ENCODE results near the gene TCTN1.
"Not testable (repeated sequence)": the region's sequence is repeated elsewhere in the genome, so short reads cannot be mapped to it uniquely, and the experiment has no call there.

The TCTN1 gene

DNA sequence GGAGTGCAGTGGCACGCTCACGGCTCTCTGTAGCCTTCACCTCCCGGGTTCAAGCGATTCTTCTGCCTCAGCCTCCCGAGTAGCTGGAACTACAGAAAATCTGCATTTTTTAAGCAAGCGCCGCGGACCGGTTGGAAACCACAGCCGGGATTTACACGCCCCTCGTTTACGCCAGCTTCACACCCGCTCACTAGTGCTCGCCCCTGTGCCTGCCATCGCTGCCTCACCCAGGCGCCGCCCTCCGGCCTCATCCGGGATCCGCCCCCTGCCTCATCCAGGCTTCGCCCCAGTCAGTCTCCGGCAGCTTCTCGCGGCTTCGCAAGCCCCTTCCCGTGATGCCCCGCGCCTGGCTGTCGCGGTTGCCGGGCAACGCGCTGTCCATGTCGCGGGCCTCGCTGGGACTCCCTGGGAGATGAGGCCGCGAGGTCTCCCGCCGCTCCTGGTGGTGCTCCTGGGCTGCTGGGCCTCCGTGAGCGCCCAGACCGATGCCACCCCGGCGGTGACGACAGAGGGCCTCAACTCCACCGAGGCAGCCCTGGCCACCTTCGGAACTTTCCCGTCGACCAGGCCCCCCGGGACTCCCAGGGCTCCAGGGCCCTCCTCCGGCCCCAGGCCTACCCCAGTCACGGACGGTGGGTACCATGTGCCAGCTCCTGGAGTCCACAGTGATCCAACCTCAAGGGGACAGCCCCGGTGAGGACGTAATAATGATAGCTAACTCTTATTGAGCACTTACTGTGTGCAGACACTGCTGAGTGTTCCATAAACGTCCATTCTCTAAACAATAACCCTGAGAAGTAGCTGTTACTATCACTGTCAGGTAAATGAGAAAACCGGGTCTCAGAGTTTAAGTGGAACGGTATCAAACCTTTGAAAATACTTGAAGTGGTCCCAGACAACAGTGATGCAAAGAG lies at the start of gene TCTN1:
Gene TCTN1, plus strand, starts transcription at position 359 of the 914 bp plus-strand sequence. Its CDS starts 54 bp downstream, at position 413.
- Mint-ChIP-seq H3K27me3 (ENCODE audit: low read depth) (no peaks in the 10 kb centered on the region), H3K9me3 (no peaks in the 10 kb centered on the region), H3K36me3 (ENCODE audit: low read depth) (no peaks in the 10 kb centered on the region), H3K4me1 (ENCODE audit: low read depth) (peaks cover 6% of the 10 kb centered on the region), H3K4me3 (peak within 1 kb of the TSS; percentile 87), H3K27ac (peak within 1 kb of the TSS; percentile 86)
- DNase-seq (ENCODE audit: low spot score): peak; percentile 98

DNA sequence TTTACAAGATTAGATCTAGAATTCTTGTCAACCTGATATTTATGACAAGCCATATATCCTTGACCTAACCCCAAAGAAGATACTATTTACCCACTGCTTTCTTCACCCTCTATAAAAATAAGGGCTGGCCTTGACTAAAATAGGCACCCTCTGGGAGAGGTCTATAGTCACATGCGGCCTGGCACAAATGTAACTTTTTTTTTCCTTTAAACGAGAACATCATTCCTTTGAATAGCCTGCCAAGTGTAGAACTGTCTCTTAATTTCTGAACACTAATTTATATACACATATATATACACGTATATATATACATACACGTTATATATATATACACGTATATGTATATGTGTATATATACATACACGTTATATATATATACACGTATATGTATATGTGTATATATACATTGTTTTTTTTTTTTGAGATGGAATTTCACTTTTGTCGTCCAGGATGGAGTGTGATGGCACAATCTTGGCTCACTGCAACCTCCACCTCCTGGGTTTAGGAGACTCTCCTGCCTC lies 49.4 kb upstream of the TCTN1 start:
- Mint-ChIP-seq H3K36me3 (ENCODE audit: low read depth) (peaks cover 36% of the 10 kb centered on the region), H3K4me3 (no peak overlapping the region), H3K27ac (peak overlapping the region; percentile 84), H3K4me1 (ENCODE audit: low read depth) (peaks cover 45% of the 10 kb centered on the region), H3K27me3 (ENCODE audit: low read depth) (no peaks in the 10 kb centered on the region), H3K9me3 (peaks cover 7% of the 10 kb centered on the region)
- DNase-seq (ENCODE audit: low spot score): no peak

DNA sequence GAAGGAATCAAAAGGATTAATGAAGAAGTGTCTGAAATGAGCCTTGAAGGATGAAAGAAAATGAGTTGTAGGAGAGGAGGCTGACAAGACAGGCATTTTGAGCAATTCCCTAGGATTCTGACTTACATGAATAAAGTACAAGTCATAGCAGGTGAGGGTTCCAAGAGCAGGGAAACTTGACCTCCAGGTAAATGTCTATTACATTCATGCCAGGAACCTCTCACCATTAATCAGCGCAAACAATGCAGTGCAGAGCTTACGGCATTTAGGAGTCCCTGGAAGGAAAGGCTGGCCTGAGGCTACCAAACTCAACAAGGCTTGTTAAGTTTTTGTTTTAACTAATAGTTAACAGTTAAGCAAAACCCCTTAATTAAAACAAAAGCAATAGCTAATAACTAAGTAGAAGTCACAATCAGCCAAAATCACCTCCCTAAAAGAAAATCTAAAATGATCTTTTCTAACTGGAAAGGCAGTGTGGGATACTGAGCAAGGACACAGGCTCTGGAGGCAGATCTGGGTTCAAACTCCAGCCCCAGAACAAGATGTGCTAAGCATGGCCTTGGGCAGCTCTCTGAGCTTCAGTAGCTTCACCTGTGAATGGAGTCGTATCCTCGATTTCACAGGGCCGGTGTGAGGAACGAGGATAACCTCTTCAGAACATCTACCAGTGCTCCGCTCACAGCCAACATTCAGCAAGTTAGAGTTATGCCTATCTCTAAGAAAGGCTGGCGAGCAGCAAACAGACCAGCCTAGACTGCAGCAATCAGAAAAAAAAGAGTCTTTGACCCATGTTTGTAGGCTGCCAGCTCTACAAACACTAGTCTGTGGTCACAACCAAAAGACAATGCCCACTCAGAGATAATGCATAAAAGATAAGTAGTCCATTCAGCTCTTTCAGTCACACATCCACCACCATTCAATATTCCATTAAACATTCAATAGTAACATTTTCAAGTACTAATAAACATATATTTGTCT lies 47.7 kb upstream of the TCTN1 start:
- Mint-ChIP-seq H3K27ac (peak overlapping the region; percentile 64), H3K27me3 (ENCODE audit: low read depth) (no peaks in the 10 kb centered on the region), H3K4me1 (ENCODE audit: low read depth) (peaks cover 41% of the 10 kb centered on the region), H3K36me3 (ENCODE audit: low read depth) (peaks cover 34% of the 10 kb centered on the region), H3K9me3 (peaks cover 12% of the 10 kb centered on the region), H3K4me3 (no peak overlapping the region)
- DNase-seq (ENCODE audit: low spot score): no peak

GRCh38 chr12:110566993-110567392 lies 46.9 kb upstream of the TCTN1 start:
- Mint-ChIP-seq H3K27me3 (ENCODE audit: low read depth) (no peaks in the 10 kb centered on the region), H3K4me3 (no peak overlapping the region), H3K36me3 (ENCODE audit: low read depth) (peaks cover 38% of the 10 kb centered on the region), H3K9me3 (peaks cover 20% of the 10 kb centered on the region), H3K27ac (no peak overlapping the region), H3K4me1 (ENCODE audit: low read depth) (peaks cover 36% of the 10 kb centered on the region)
- no peak for DNase-seq (ENCODE audit: low spot score)

GRCh38 chr12:110568752-110569151 lies 45.2 kb upstream of the TCTN1 start:
- peaks cover 31% of the 10 kb centered on the region for H3K9me3 Mint-ChIP-seq
- peaks cover 49% of the 10 kb centered on the region for H3K36me3 Mint-ChIP-seq (ENCODE audit: low read depth)

GRCh38 chr12:110569838-110570237 lies 44.1 kb upstream of the TCTN1 start:
- H3K4me3 Mint-ChIP-seq; DNase-seq (ENCODE audit: low spot score); H3K27me3 Mint-ChIP-seq (ENCODE audit: low read depth); H3K27ac Mint-ChIP-seq: not testable (repeated sequence)
- Mint-ChIP-seq H3K4me1 (ENCODE audit: low read depth) (peaks cover 29% of the 10 kb centered on the region), H3K9me3 (peaks cover 31% of the 10 kb centered on the region), H3K36me3 (ENCODE audit: low read depth) (peaks cover 46% of the 10 kb centered on the region)

More at GRCh38 chr12:110568752-110569151, 45.2 kb upstream of the TCTN1 start:
- H3K27ac Mint-ChIP-seq: no peak overlapping the region
- H3K4me1 Mint-ChIP-seq (ENCODE audit: low read depth): peaks cover 32% of the 10 kb centered on the region
- no peak for DNase-seq (ENCODE audit: low spot score)
- no peak overlapping the region for H3K4me3 Mint-ChIP-seq
- H3K27me3 Mint-ChIP-seq (ENCODE audit: low read depth): no peaks in the 10 kb centered on the region

DNA sequence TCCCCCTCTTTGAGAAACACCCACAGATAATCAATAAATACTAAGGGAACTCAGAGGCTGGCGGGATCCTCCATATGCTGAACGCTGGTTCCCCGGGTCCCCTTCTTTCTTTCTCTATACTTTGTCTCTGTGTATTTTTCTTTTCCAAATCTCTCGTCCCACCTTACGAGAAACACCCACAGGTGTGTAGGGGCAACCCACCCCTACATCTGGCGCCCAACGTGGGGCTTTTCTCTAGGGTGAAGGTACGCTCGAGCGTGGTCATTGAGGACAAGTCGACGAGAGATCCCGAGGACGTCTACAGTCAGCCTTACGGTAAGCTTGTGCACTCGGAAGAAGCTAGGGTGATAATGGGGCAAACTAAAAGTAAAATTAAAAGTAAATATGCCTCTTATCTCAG lies 43.1 kb upstream of the TCTN1 start:
- H3K4me3 Mint-ChIP-seq; H3K27ac Mint-ChIP-seq; H3K27me3 Mint-ChIP-seq (ENCODE audit: low read depth); DNase-seq (ENCODE audit: low spot score): not testable (repeated sequence)
- Mint-ChIP-seq H3K9me3 (peaks cover 31% of the 10 kb centered on the region), H3K36me3 (ENCODE audit: low read depth) (peaks cover 52% of the 10 kb centered on the region), H3K4me1 (ENCODE audit: low read depth) (peaks cover 30% of the 10 kb centered on the region)

GRCh38 chr12:110574044-110574443 lies 39.9 kb upstream of the TCTN1 start:
- no peak for DNase-seq (ENCODE audit: low spot score)
- peaks cover 46% of the 10 kb centered on the region for H3K36me3 Mint-ChIP-seq (ENCODE audit: low read depth)
- H3K4me1 Mint-ChIP-seq (ENCODE audit: low read depth): peaks cover 37% of the 10 kb centered on the region
- H3K27me3 Mint-ChIP-seq (ENCODE audit: low read depth): no peaks in the 10 kb centered on the region
- no peak overlapping the region for H3K27ac Mint-ChIP-seq
- H3K9me3 Mint-ChIP-seq: peaks cover 26% of the 10 kb centered on the region
- no peak overlapping the region for H3K4me3 Mint-ChIP-seq

DNA sequence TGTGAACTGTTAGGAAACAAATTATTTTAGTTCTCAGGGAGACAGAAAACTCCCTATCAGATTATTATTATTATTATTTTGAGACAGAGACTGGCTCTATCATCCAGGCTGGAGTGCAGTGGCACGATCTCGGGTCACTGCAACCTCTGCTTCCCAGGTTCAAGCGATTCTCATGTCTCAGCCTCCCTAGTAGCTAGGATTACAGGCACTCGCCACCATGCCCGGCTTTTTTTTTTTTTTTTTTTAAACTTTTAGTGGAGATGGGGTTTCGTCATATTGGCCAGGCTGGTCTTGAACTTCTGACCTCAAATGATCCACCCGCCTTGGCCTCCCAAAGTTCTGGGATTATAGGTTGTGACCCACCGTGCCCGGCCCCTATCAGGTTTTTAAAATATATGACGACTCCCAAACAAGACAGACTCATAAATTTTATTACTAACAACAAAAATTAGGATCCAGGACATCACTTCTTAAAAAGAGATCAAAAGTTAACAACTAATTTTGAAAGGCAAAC lies 39.2 kb upstream of the TCTN1 start:
- not testable (repeated sequence) for H3K27ac Mint-ChIP-seq; H3K27me3 Mint-ChIP-seq (ENCODE audit: low read depth); H3K4me3 Mint-ChIP-seq; DNase-seq (ENCODE audit: low spot score)
- peaks cover 42% of the 10 kb centered on the region for H3K36me3 Mint-ChIP-seq (ENCODE audit: low read depth)
- peaks cover 43% of the 10 kb centered on the region for H3K4me1 Mint-ChIP-seq (ENCODE audit: low read depth)
- peaks cover 22% of the 10 kb centered on the region for H3K9me3 Mint-ChIP-seq

DNA sequence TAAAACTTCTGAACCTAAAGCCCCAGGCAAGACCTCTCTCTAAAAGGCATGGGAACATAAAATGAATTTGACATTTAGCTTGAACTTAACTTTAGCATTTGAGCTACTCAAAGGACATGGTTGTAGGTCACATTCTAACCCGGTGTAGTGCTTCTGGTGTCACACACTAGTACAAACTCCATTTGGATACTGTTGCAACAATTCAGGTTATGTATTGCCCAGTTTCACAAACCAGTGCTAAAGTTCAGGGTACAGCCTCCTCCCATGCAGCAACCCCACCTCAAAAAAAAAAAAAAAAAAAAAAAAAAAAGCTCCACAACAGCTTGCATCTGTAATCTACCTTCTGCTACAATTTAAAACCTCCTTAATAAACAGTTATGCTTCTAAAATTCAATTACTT lies 38.6 kb upstream of the TCTN1 start:
- no peak overlapping the region for H3K4me3 Mint-ChIP-seq
- H3K27ac Mint-ChIP-seq: peak overlapping the region; percentile 24
- H3K27me3 Mint-ChIP-seq (ENCODE audit: low read depth): no peaks in the 10 kb centered on the region
- H3K36me3 Mint-ChIP-seq (ENCODE audit: low read depth): peaks cover 41% of the 10 kb centered on the region
- DNase-seq (ENCODE audit: low spot score): no peak
- peaks cover 46% of the 10 kb centered on the region for H3K4me1 Mint-ChIP-seq (ENCODE audit: low read depth)
- H3K9me3 Mint-ChIP-seq: peaks cover 19% of the 10 kb centered on the region

DNA sequence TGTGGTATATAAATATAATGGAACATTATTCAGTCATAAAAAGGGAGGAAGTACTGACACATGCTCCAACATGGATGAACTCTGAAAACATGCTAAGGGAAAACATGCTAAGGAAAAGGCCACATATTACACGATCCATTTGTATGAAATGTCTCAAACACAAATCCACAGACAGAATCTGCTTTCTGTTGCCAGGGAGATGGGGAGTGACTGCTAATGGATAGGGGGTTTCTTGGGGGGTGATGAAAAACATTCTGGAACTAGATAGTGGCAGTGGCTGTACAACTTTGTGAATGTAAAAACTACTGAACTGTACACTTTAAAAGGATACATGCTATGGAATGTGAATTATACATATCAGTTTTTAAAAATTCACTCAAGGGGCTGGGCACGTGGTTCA lies 37.4 kb upstream of the TCTN1 start:
- H3K27me3 Mint-ChIP-seq (ENCODE audit: low read depth): no peaks in the 10 kb centered on the region
- H3K27ac Mint-ChIP-seq: peak overlapping the region; percentile 77
- peaks cover 16% of the 10 kb centered on the region for H3K9me3 Mint-ChIP-seq
- no peak for DNase-seq (ENCODE audit: low spot score)
- peak overlapping the region; percentile 62 for H3K4me3 Mint-ChIP-seq
- H3K4me1 Mint-ChIP-seq (ENCODE audit: low read depth): peaks cover 58% of the 10 kb centered on the region
- H3K36me3 Mint-ChIP-seq (ENCODE audit: low read depth): peaks cover 42% of the 10 kb centered on the region

- Mint-ChIP-seq H3K9me3 (peaks cover 4% of the 10 kb centered on the region), H3K4me3 (peak overlapping the region; percentile 98)
- peak; percentile 68 for DNase-seq (ENCODE audit: low spot score)
Measured at GRCh38 chr12:110577864-110578693, 35.9 kb upstream of the TCTN1 start.

More at GRCh38 chr12:110577864-110578693, 35.9 kb upstream of the TCTN1 start:
- Mint-ChIP-seq H3K36me3 (ENCODE audit: low read depth) (peaks cover 34% of the 10 kb centered on the region), H3K4me1 (ENCODE audit: low read depth) (peaks cover 60% of the 10 kb centered on the region), H3K27me3 (ENCODE audit: low read depth) (no peaks in the 10 kb centered on the region), H3K27ac (peak overlapping the region; percentile 100)
